IMR-90 (cell line): Measurements from ENCODE around the gene TRIM46. TPM values are rescaled to one million over a fixed set of nuclear protein-coding genes. Genes with fewer than 3 reads are reported as not detected.
A peak's percentile ranks its signal among the peaks of the same experiment; 100 is the strongest.

ENCODE experiments used
- BHLHE40 ChIP-seq: fragments of 150-350 bp; IDR thresholded peaks from 2 replicates; pipeline ENCODE4 v1.6.1; 2016; ENCODE audit warnings: mild to moderate bottlenecking, low read depth, low read length
- CEBPB ChIP-seq: IDR thresholded peaks from 2 replicates; pipeline ENCODE4 v1.6.1; 2012; ENCODE audit warnings: low read depth, low read length, improper control_type of control experiment
- CTCF ChIP-seq: conservative IDR thresholded peaks from 2 replicates; pipeline ENCODE4 v1.5.1; 2012; ENCODE audit warnings: mild to moderate bottlenecking, low read depth, low read length, improper control_type of control experiment
- RFX5 ChIP-seq: IDR thresholded peaks from 2 replicates; pipeline ENCODE4 v1.8.0; 2012; ENCODE audit warnings: low read depth, mild to moderate bottlenecking, low read length, moderate library complexity
- polyA plus RNA-seq, 3 experiments: library from polyadenylated mRNA; depleted of rRNA; stranded (reverse); fragments of >200 nt; gene quantifications; 2 replicates each; pipeline ENCODE4 v1.2.3, GENCODE V29; 2012; ENCODE audit warnings: low replicate concordance in 1 of 3
- total RNA-seq: library from RNA; depleted of rRNA; stranded (reverse); fragments of >200 nt; gene quantifications from 2 replicates; pipeline ENCODE4 v1.2.3, GENCODE V29; 2012
- TF ChIP-seq, protein P1 (sequence below): fragments of 150-350 bp; IDR thresholded peaks from 2 replicates; pipeline ENCODE4 v1.6.1; 2016; ENCODE audit warnings: low read depth, mild to moderate bottlenecking, low read length, moderate library complexity, borderline replicate concordance

Gene TRIM46
- total and polyA plus RNA-seq, 2 of the 4 experiments (the other 2 are of a cell fraction) = 2.3 to 6.2 TPM

DNA sequence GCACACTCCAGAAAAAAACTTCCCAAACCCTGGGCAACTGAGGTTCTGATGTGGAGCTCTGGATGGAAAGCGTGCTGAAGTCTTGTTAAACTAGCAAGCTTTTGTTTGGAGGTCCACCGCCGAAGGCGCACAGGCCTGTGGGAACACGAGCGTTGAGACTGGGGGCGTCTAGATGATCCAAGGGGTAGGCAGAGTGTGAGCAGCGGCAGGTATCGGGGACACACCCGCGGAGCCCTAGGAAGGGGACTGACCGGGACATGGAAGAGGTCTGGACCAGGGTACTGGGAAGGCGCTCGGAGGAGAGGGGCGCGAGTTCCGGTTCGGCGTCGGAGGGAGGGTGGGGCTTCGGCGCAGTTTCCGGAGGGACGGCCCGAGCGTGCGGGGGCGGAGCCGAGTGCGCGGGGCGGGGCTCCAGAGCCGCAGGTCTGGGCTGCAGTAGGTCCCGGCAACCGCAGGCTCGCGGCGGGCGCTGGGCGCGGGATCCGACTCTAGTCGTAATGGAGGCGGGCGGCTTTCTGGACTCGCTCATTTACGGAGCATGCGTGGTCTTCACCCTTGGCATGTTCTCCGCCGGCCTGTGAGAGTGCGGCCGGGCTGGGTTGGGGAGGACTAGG, 38.1 kb upstream of the TRIM46 start, which contains the start of gene SLC50A1 (continued):
- 0 out of 2 replicates have a peak, but pooled peaks have one; percentile 24 for TF ChIP-seq CTCF
- no peak for TF ChIP-seq CEBPB
- TF ChIP-seq BHLHE40 = peak; percentile 57; the same call in 1 of the 2 replicates
- TF ChIP-seq, protein P1, sequence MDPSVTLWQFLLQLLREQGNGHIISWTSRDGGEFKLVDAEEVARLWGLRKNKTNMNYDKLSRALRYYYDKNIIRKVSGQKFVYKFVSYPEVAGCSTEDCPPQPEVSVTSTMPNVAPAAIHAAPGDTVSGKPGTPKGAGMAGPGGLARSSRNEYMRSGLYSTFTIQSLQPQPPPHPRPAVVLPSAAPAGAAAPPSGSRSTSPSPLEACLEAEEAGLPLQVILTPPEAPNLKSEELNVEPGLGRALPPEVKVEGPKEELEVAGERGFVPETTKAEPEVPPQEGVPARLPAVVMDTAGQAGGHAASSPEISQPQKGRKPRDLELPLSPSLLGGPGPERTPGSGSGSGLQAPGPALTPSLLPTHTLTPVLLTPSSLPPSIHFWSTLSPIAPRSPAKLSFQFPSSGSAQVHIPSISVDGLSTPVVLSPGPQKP = no peak
- no peak for TF ChIP-seq RFX5
